22Rv1 (cell line): Measurements from ENCODE around the gene SNUPN.

Experiments
- ZFX ChIP-seq: fragments of 450-650 bp; IDR thresholded peaks from 2 replicates; pipeline ENCODE4 v1.6.1; 2017; ENCODE audit warnings: antibody characterized with exemption, borderline replicate concordance
- TF ChIP-seq, protein P1 (sequence below): fragments of 450-650 bp; IDR thresholded peaks from 2 replicates; pipeline ENCODE4 v1.5.1; 2017; ENCODE audit warnings: mild to moderate bottlenecking

DNA sequence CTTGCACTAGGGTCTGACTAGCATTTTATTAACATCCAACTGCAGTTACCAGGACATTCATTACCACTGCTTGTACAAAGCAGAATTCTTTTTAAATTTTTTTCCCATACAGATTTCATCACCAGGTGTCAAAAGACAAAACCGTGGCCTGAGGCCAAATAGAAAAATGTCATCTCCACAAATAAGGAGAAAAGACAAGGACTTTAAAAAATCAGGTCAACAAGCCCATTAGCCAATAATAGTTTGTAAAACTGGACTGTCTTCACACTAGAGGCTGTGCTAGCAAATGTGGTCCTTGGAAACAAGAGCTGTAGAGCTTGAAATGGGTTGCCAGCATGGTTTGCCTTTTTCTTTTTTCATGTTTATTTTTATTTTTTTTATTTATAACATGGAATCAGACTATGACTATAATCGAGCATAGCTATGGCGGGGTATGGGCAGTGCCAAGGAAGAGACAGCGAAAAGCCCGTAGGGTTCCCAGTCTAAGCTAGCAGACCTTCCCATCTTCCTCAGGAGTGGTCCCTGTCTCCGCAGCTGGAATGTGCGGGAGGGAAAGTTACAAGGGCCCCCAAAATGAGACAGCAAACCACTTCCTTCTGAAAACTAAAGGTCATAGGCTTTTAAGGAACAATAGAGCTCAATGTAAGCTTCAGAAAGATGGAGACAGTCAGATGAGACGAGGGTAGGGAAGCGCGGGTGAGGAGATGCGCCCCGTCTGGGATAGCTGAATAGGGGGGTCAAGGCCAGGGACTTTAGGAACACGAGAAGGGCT is 47.9 kb downstream of the SNUPN start:
- TF ChIP-seq, protein P1, sequence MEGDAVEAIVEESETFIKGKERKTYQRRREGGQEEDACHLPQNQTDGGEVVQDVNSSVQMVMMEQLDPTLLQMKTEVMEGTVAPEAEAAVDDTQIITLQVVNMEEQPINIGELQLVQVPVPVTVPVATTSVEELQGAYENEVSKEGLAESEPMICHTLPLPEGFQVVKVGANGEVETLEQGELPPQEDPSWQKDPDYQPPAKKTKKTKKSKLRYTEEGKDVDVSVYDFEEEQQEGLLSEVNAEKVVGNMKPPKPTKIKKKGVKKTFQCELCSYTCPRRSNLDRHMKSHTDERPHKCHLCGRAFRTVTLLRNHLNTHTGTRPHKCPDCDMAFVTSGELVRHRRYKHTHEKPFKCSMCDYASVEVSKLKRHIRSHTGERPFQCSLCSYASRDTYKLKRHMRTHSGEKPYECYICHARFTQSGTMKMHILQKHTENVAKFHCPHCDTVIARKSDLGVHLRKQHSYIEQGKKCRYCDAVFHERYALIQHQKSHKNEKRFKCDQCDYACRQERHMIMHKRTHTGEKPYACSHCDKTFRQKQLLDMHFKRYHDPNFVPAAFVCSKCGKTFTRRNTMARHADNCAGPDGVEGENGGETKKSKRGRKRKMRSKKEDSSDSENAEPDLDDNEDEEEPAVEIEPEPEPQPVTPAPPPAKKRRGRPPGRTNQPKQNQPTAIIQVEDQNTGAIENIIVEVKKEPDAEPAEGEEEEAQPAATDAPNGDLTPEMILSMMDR = no peak
- no peak for TF ChIP-seq ZFX
